Calu3 (cell line): ENCODE measurements around the gene ELANE. TPM values are rescaled to one million over a fixed set of nuclear protein-coding genes. Genes with fewer than 3 reads are reported as not detected.

Experiments
- BruUV-seq: library from RNA; stranded (reverse); fragments of 400-500 nt; replicated peaks from 2 replicates; lab custom pipeline; 2021; lab: Mats Ljungman, UMichigan
- CTCF ChIA-PET: fragments of 300-600 bp; sonication (Branson Sonifier 250); formaldehyde crosslinking; loops from one replicate; lab custom pipeline; 2022; ENCODE audit warnings: antibody characterized with exemption; lab: Charles Lee
- DNase-seq: peaks from one replicate; pipeline ENCODE4 v3.0.0; 2022
- H3K27ac Mint-ChIP-seq: one replicate; pipeline ENCODE4 v1.8.0; 2022; ENCODE audit warnings: mixed read lengths; ENCODE audit not compliant: unreplicated experiment
- H3K27me3 Mint-ChIP-seq: one replicate; pipeline ENCODE4 v1.8.0; 2022; ENCODE audit warnings: mixed read lengths; ENCODE audit not compliant: unreplicated experiment
- H3K36me3 Mint-ChIP-seq: one replicate; pipeline ENCODE4 v1.8.0; 2022; ENCODE audit warnings: mild to moderate bottlenecking, moderate library complexity, mixed read lengths; ENCODE audit not compliant: insufficient read depth, unreplicated experiment
- H3K4me1 Mint-ChIP-seq: one replicate; pipeline ENCODE4 v1.8.0; 2022; ENCODE audit warnings: mild to moderate bottlenecking, low read depth, mixed read lengths; ENCODE audit not compliant: unreplicated experiment
- H3K4me3 Mint-ChIP-seq: one replicate; pipeline ENCODE4 v1.8.0; 2022; ENCODE audit warnings: mild to moderate bottlenecking, low read depth, moderate library complexity, mixed read lengths; ENCODE audit not compliant: unreplicated experiment
- H3K9me3 Mint-ChIP-seq: one replicate; pipeline ENCODE4 v1.8.0; 2022; ENCODE audit warnings: low read depth, mixed read lengths; ENCODE audit not compliant: unreplicated experiment
- CTCF ChIP-seq: fragments of 200-600 bp; IDR thresholded peaks from one replicate; pipeline ENCODE4 v1.8.0; 2022; ENCODE audit warnings: antibody characterized with exemption; ENCODE audit not compliant: unreplicated experiment
- intact Hi-C: fragments of 100-400 bp; cut with micrococcal nuclease; formaldehyde crosslinking; loops from one replicate; pipeline ENCODE4 v1.10.0; 2022; ENCODE audit not compliant: unreplicated experiment
- total RNA-seq: library from RNA; stranded (reverse); gene quantifications from 2 replicates; pipeline ENCODE4 v1.2.3, GENCODE V29; 2022

ELANE gene
- total RNA-seq, 1 experiment from 2014 or later = not detected

- H3K4me3 Mint-ChIP-seq = no peak overlapping the region
- no peak for TF ChIP-seq CTCF
- BruUV-seq = no TSS peak
- no peak for DNase-seq
- CTCF ChIA-PET = no interaction called here
- H3K9me3 Mint-ChIP-seq = no peaks in the 10 kb centered on the region
- no peak overlapping the region for H3K27ac Mint-ChIP-seq
- H3K36me3 Mint-ChIP-seq = peaks cover 10% of the 10 kb centered on the region
- intact Hi-C loops = no loop called here
- peaks cover 9% of the 10 kb centered on the region for H3K4me1 Mint-ChIP-seq
- peaks cover 7% of the 10 kb centered on the region for H3K27me3 Mint-ChIP-seq
These were observed 30.8 kb upstream of the ELANE start for GRCh38 chr19:821231-821824.

- no peaks in the 10 kb centered on the region for H3K9me3 Mint-ChIP-seq
- TF ChIP-seq CTCF = no peak
- peaks cover under 1% of the 10 kb centered on the region for H3K27me3 Mint-ChIP-seq
- no peak for DNase-seq
- BruUV-seq = no TSS peak
- H3K36me3 Mint-ChIP-seq = peaks cover 5% of the 10 kb centered on the region
- no peak within 1 kb of the TSS for H3K27ac Mint-ChIP-seq
- peaks cover 9% of the 10 kb centered on the region for H3K4me1 Mint-ChIP-seq
- no peak within 1 kb of the TSS for H3K4me3 Mint-ChIP-seq
- intact Hi-C loops = no loop called here
- CTCF ChIA-PET = no interaction called here
These were observed 30.1 kb upstream of the ELANE start, which contains the start of gene PLPPR3 for GRCh38 chr19:821825-822503. Gene PLPPR3 (minus strand): TSS chr19:821955. CDS start chr19:821559, 396 bp downstream.

- Mint-ChIP-seq H3K27ac (no peak overlapping the region), H3K4me3 (no peak overlapping the region)
- no TSS peak for BruUV-seq
These were observed 28.5 kb upstream of the ELANE start for GRCh38 chr19:823565-824121.

GRCh38 chr19:824885-825284, 27.2 kb upstream of the ELANE start:
- TF ChIP-seq CTCF = no peak
- DNase-seq = no peak
- H3K4me1 Mint-ChIP-seq = peaks cover 9% of the 10 kb centered on the region
- H3K36me3 Mint-ChIP-seq = no peaks in the 10 kb centered on the region
- no peak overlapping the region for H3K27ac Mint-ChIP-seq
- BruUV-seq = no TSS peak
- H3K4me3 Mint-ChIP-seq = no peak overlapping the region
- peaks cover 23% of the 10 kb centered on the region for H3K27me3 Mint-ChIP-seq
- intact Hi-C loops = no loop called here
- CTCF ChIA-PET = no interaction called here
- no peaks in the 10 kb centered on the region for H3K9me3 Mint-ChIP-seq

More at GRCh38 chr19:823565-824121, 28.5 kb upstream of the ELANE start:
- peak; percentile 46 for DNase-seq
- intact Hi-C loops = no loop called here
- no peak for TF ChIP-seq CTCF
- Mint-ChIP-seq H3K36me3 (no peaks in the 10 kb centered on the region), H3K27me3 (peaks cover 10% of the 10 kb centered on the region), H3K4me1 (peaks cover 9% of the 10 kb centered on the region), H3K9me3 (no peaks in the 10 kb centered on the region)
- CTCF ChIA-PET = no interaction called here
